Tongue (tissue), 2 donors: ENCODE results near the gene RBM15B. TPM values are rescaled to one million over a fixed set of nuclear protein-coding genes. Genes with fewer than 3 reads are reported as not detected.
A peak's percentile ranks its signal among the peaks of the same experiment; 100 is the strongest.
"Not testable (repeated sequence)": the region's sequence is repeated elsewhere in the genome, so short reads cannot be mapped to it uniquely, and the experiment has no call there.

Source experiments
- DNase-seq: peaks from one replicate; pipeline ENCODE4 v3.0.0-alpha.2; 2015
- total RNA-seq: library from RNA; depleted of rRNA; stranded (reverse); fragments of >200 nt; gene quantifications from one replicate; pipeline ENCODE4 v1.2.3, GENCODE V29; 2014

The RBM15B gene, protein sequence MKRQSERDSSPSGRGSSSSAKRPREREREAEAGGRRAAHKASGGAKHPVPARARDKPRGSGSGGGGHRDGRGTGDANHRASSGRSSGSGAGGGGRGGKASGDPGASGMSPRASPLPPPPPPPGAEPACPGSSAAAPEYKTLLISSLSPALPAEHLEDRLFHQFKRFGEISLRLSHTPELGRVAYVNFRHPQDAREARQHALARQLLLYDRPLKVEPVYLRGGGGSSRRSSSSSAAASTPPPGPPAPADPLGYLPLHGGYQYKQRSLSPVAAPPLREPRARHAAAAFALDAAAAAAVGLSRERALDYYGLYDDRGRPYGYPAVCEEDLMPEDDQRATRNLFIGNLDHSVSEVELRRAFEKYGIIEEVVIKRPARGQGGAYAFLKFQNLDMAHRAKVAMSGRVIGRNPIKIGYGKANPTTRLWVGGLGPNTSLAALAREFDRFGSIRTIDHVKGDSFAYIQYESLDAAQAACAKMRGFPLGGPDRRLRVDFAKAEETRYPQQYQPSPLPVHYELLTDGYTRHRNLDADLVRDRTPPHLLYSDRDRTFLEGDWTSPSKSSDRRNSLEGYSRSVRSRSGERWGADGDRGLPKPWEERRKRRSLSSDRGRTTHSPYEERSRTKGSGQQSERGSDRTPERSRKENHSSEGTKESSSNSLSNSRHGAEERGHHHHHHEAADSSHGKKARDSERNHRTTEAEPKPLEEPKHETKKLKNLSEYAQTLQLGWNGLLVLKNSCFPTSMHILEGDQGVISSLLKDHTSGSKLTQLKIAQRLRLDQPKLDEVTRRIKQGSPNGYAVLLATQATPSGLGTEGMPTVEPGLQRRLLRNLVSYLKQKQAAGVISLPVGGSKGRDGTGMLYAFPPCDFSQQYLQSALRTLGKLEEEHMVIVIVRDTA
- total RNA-seq, result 19.0 TPM

DNA sequence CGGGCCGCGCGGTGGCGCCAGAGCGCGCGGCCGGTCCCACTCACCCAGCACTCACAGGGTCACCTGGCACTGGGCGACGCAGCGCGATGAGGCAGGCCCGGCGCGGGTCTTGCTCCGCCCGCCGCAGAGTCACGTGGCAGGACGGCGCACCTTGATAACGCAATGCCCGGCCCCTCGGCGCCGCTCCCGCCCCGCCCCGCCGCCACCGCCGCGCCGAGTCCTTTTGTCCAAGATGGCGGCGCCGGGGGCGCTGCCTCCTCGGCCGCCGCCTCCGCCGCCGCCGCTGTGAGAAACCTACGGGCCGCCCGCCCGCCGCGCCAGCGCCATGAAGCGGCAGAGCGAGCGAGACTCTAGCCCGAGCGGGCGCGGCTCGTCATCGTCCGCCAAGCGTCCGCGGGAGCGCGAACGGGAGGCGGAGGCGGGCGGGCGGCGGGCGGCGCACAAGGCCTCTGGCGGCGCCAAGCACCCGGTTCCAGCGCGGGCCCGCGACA lies at the start of gene RBM15B:
RBM15B (plus strand) TSS at position 211 of the 491 bp plus-strand sequence; CDS start at position 326, 115 bp downstream.
- DNase-seq, result peak; percentile 98

DNA sequence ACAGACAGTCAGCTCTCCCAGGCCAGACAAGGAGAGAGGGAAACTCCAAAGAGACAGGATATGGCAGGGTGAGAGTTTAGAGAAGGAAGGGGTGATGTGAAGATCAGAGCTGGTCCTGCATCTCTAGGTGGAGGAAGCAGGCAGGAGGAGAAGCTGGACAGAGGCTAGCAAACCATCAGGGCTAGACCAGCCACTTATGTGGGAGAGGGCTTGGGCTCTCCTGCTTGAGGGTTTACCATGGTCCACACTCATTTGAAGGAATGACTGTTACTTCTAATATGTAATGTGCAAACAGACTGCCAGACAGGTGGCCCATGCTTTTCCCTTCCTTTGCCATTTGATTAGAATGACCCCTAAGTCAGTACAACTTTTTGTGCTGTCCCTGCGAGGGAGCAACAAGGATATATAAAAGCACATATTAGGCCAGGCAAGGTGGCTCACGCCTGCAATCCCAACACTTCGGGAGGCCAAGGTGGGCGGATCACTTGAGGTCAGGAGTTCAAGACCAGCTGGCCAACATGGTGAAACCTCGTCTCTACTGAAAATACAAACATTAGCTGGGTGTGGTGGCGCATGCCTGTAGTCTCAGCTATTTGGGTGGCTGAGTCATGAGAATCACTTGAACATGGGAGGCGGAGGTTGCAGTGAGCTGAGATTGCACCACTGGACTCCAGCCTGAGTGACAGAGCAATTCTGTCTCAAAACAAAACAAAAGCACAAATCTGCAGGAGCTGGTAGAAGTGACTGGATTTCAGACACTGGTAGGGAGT lies 47.0 kb upstream of the RBM15B start:
- DNase-seq, result no peak

DNA sequence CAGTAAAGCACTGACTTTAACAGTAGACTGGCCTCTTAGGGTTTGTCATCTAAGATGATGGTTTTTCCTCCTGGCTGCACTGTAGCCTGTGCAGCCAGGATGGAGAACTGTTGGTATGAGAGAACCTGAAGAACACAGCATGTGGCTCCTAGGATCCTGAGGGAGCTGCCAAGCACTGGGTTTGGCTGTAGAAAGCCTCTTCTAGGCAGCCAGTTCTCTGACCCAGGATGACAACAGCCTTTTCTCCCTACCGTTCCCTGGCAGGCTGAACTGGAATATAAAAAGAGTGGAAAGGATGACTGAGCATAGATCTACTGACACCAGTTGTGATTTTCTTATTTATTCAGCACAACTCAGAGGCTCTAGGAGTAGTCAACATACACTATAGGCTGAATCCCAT lies 40.3 kb upstream of the RBM15B start:
- DNase-seq, result no peak

DNA sequence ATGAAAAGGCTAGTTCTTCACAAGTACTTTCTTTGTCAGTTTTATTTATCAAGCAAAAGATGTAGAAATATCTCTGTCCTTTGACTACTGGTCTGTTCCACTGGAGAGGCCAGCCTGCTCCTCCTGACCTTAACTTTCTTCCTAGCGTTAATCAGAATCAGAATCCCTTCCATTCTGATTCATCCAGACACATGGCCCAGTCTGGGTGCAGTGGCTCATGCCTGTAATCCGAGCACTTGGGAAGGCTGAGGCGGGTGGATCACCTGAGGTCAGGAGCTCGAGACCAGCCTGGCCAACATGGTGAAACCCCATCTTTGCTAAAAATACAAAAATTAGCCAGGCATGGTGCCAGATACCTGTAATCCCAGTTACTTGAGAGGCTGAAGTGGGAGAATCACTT lies 38.0 kb upstream of the RBM15B start:
- no peak for DNase-seq

DNA sequence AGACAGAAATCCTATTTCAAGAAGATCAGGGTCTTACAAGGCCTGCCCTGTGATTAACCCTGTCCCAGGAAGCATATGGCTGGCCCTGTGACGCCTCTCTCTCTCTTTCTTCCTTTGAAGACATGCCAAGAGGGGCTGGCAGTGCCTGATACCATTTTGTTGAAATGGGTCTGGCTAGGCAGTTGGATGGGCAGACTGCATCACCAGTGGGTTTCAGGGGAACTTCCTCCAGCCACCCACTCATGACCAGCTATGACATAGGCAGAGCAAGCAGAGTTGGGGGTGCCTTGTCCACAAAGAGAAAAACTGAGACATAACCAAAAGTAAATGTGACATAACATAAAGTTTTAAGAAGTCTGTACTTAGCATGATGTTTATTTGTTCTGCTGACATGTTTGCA lies 37.4 kb upstream of the RBM15B start:
- no peak for DNase-seq

DNA sequence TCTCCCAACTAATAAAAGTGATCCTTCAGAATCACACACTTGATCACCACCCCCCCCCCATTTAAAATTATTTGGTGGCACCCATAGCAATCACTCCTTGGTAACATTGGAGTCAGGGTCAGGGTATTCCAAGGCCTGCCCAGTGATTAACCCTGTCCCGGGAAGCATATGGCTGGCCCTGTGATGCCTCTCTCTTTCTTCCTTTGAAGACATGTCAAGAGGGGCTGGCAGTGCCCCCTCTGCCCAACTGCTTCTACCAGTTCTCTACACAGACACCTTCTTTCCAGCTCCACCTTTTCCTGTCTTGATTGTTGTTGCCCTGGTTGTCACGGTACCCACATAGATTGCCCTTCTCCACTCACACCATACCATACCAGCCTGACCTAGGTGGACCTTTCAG lies 36.9 kb upstream of the RBM15B start:
- DNase-seq, result no peak

DNA sequence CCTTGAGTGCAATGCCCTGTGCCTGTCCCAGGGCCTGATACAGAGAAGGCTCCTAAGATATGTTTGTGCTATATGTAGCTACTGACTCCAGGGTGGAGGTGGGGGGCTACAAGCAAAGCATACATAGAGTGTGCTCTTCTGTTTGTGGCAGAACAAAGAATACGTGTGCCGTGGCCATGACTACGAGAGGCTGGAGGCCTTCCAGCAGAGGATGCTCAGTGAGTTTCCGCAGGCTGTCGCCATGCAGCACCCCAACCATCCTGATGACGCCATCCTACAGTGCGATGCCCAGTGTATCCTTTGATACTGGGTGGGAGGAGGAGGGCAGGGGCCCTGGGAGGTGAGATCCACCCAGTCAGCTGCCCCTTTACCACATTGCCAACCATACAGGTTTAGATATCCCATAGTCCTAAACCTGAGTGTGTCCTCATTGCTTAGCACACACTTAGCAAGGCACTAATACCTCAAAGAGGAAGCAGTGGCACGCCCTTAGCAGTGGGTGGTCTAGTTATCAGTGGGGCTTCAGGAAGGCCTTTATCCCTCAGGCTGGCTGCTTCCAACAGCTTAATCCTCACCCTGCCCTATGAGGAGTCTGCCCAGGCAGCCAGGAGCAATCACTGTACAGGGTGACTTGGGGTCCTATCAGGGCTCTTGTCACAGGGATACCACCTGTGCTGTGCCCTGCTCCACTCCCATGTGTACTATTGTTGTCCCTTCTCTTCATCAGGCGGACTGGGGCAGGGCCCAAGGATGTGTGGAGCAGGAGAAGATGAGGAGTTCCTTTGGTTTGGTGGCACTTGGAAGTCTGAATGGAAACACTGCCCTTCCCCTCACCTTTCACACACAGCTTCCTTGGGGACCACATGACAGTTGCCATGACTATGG lies 36.1 kb upstream of the RBM15B start:
- DNase-seq, result no peak

DNA sequence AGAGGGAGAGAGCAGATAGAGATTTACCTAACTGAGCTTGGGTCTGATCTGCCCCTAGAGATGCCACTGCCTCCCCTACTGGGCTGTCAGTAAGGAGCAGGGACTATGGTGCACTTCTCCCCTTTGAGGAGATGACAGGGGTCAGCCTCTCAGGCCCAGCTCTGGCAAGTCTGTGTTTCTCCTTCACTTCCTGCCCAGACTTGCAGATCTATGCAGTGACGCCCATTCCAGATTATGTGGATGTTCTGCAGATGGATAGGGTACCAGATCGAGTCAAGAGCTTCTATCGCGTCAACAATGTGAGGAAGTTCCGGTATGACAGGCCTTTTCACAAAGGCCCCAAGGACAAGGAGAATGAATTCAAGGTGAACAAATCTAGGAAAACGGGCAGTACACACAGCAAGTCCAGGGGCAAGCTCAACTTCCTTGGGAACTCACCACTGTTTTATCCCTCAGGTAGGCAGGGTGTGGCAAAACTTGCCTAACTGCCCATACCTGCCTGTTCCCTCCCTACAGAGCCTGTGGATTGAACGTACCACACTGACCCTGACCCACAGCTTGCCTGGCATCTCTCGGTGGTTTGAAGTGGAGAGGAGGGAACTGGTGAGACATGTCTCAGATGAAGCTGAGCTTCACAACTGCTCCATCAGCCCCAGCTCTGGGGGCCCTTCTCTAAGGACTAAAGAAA lies 35.0 kb upstream of the RBM15B start:
- DNase-seq, result no peak

DNA sequence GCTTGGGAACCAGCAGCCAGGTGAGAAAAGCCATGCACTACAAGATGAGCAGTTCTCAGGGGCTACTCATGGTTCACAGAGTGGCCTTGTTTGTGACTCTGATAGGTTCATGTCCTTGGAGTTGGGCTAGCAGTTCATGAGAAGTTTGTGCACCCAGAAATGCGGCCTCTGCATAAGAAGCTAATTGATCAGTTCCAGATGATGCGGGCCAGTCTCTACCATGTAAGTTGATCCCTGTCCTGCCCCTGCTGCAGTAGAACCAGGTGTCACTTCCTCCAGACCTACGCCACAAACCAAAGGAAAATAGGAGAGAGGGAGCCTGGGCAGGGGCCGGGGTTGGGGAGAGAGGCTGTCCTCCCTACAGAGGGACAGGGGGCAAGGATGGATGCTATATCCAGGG lies 33.2 kb upstream of the RBM15B start:
- no peak for DNase-seq

DNA sequence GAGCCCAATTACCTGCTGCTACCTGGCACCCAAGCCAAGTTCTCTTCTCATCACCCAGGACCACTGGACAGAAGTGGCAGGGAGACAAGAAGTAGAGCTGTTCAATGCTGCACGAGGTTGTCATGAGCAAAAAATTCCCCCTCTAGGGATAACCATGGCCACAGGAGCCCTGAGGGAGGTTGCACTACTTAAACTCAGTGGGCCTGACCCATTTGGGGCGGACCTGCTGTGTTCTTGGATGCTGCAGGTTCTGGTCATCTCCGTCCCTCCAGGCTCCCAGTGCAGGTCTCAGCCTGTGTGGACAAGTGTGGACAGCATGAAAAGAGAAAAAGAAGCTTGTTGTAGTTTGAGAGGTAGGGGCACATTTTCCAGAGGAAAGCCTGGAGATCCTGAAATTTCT lies 32.1 kb upstream of the RBM15B start:
- DNase-seq, result no peak

DNA sequence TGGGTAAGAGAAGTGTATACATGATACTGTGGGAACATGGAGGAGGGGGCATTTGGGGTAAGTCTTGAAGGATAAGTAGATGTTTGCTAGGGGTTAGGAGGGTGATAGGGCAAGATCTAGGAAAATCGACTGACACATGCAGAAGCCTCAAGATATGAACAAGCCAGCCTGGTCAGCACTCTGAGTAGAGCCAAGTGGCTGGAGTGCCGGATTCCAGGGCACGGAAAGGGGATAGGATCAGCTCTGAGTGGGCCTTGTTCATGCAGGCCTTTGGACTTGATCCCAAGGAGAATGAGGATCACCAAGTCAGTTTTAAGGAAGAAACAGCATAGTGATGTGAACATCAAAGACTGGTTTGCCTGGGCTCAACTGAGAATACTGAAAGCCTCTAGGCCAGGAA lies 30.3 kb upstream of the RBM15B start:
- no peak for DNase-seq

DNA sequence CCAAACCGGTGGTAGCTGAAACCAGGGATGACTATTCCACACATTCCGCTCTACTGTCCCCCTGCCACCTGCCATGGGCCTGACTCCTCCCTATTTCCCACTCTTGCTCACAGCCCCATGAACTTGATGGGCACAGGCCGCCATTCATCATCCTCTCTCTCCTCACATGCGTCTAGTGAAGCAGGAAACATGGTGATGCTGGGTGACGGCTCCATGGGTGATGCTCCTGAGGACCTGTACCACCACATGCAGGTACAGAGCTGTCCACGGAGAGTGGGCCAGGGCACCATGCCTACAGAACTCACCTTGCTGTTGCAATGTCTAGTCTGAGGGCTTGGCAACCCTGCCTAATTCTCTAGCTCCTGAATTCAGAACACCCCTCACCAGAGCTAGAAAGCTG lies 29.3 kb upstream of the RBM15B start:
- no peak for DNase-seq

DNA sequence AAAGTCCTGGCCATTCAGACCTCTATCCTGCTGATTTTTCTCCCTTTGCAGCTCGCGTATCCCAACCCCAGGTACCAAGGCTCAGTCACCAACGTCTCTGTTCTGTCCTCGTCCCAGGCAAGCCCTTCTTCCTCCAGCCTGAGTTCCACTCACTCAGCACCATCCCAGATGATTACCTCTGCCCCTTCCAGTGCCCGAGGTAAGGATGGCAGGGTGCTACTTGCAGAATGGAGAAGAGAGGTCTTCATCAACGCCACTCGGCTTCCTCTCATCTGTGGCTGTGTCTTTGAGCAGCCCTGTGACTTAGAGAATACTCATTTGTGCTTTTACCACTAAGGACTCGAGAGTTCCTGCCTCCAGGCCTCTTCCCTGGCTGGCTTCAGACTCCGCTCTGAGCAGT lies 28.6 kb upstream of the RBM15B start:
- no peak for DNase-seq

DNA sequence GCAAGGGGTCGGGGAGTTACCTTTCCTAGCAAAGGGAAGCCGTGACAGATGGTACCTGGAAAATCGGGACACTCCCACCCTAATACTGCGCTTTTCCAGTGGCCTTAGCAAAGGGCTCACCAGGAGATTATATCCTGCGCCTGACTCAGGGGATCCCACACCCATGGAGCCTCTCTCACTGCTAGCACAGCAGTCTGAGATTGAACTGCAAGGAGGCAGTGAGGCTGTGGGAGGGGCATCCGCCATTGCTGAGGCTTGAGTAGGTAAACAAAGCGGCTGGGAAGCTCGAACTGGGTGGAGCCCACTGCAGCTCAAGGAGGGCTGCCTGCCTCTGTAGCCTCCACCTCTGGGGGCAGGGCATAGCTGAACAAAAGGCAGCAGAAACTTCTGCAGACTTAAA lies 22.8 kb upstream of the RBM15B start:
- not testable (repeated sequence) for DNase-seq

DNA sequence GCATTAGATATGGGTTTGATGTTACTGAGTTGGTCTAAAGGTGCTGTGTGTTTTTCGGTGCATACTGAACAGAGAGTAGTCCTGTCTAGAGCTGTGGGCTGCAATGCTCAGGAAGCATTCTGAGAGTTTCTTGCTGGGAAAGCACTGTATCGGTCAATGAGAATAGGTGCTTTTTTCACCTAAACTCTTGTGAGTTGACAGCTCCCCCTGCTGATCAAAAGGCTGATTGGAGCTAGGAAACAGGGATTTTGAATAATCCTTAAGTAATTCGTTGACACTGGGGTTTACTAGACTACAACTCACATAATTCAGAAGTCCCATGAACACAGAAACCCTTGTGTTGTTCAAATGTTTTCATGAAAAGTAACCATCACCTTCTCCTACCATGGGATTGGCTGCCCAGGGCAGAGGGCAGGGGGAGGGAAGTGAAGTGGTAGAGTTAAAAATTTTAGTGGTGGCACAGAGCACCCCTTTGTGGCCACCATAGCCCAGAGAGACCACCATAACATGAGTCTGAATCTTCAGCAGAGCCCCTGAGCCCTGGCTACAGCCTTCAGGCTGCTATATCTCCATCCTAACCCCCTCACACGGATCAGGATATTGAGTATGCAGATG lies 19.0 kb upstream of the RBM15B start:
- peak; percentile 85 for DNase-seq

DNA sequence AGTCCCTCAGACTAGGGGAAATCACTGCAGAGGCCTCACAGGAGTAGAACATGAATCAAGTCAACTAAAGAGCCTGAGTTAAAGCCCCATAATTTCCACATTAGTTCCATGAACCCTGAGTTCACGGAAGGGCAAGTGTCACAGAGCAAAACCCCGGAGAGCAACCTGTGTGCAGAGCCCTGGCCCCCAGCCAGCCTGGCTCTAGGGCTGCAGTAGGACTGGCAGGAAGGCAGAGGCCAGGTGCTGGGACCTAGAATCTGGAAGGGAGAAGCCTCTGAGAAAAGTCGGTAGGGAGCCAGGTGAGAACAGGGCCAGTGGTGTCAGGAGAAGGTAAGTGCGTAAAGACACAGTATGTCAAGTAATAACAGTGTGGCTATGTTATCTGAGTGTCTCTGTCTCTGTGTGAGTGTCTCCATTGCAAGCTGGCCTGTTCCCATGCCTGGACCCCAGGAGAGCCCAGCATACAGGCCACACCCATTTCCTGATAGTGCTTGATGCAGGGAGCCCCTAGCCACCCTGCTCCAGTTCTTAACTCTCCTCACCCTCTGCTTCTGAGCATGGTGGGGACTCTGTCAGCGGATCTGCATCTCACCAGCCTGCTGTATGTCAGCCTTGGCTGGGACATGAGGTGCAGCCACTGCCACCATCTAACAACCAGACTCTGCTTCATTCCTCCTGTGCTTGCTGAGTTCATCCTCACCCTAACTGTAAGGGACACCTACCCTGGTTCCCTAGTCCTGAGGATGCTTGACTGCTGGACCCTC lies 17.2 kb upstream of the RBM15B start:
- no peak for DNase-seq

DNA sequence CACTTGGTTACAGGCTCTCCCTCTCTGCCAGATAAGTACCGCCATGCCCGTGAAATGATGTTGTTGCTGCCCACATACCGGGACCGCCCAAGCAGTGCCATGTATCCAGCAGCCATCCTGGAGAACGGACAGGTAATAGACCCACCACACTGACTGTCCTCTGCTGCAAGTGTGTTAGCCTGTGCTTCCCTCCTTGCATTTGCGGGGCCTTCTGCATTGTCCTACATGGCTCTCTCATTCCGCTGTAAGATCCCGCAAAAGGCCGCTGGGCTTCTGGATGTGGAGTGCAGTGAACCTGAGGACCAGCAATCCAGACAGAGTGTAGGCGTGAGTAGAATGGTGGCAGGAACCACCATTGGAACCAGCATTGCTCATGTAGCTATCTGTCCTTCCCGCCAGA lies 16.6 kb upstream of the RBM15B start:
- DNase-seq, result no peak

DNA sequence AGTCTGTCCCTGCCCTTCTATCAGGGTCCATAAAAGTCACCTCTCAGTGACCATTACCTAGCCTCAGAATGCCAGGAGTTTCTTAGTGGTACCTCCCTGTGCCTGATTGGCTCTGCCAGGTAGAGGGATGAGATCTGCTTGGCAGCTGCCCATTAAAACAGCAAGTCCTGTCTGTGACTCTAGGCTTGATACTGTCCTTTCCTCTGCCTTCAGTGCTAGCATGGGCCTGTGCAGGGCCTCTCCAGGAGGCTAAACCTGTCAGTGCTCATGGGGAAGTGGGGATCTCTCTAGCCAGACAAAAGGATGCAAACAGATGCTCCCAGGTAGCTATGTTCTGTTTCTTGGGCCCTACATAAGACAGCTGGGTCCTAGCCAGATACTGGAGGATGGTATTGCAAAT lies 15.9 kb upstream of the RBM15B start:
- no peak for DNase-seq

DNA sequence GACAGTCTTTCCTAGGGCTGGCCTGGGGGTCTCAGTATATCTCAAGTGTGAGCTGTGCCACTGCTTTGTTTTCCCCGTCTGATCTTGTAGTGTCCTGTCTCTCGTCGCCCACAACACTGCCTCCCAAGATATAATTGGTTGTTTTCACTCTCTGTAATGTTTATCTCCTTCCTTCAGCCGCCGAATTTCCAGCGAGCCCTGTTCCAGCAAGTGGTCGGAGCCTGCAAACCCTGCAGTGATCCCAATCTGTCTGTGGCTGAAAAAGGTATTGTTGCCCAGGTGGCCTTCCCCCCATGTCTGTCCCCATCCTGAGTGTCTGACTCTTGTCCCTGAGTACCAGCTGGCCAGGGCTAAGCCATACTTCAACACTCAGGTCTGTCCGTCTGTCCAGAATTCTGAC lies 15.5 kb upstream of the RBM15B start:
- no peak for DNase-seq

DNA sequence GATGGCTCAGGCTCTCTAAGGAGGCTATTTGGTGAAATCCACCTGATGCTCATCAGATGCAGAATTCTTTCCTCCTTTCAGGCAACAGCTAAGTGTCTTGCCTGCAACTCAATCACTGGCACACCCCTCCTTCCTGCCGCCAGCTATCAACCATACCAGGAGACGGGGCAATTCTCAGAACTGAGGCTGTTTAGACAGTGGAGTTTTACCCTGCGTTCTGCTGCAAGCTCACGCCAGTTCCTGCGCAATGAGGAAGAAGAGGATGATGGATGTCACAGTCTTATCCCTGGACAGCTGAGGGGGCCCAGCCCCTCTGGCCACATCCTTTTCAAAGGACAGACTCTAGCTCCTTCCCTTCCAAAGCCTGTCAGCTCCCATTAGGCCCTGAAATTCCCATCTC lies 13.0 kb upstream of the RBM15B start:
- no peak for DNase-seq
